Retina (tissue), 1 donor: ENCODE measurements around the gene RLN3.
"Not testable (repeated sequence)": the region's sequence is repeated elsewhere in the genome, so short reads cannot be mapped to it uniquely, and the experiment has no call there.

Experiments used
- DNase-seq: peaks from one replicate; pipeline ENCODE4 v3.0.0-alpha.2; 2016

Gene RLN3

DNA sequence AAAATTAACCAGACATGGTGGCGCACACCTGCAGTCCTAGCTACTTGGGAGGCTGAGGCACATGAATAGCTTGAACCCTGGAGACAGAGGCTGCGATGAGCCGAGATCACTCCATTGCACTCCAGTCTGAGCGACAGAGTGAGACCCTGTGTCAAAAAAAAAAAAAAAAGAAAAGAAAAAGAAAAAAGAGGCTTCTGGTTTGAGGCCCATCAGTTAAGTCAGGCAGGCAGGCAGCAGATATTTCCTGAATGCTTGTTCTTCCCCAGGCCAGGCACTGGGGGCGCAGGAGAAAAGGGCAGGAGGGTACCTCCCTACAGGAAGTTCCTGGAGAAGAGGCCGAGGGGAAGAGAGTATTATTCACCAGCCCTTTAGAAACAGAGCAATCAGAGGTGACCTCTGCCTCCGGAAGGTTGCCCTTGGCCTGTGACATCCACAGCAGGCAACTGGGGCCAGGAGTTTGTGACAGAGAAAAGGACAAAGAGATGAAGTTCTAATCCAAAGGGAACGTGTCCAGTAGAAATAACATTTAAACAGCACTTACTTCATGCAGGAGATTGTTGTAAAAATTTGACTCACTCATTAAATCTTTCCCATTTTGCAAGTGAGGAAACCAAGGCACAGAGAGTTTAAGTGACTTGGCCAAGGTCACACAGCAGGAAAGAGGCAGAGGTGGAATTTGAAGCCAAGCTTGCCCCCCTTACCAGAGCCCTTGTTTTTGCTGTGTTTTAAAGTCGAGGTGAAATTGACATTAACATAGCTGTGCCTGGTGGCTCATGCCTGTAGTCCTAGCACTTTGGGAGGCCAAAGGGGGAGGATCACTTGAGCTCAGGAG is 4.3 kb upstream of the RLN3 start:
- no peak for DNase-seq

DNA sequence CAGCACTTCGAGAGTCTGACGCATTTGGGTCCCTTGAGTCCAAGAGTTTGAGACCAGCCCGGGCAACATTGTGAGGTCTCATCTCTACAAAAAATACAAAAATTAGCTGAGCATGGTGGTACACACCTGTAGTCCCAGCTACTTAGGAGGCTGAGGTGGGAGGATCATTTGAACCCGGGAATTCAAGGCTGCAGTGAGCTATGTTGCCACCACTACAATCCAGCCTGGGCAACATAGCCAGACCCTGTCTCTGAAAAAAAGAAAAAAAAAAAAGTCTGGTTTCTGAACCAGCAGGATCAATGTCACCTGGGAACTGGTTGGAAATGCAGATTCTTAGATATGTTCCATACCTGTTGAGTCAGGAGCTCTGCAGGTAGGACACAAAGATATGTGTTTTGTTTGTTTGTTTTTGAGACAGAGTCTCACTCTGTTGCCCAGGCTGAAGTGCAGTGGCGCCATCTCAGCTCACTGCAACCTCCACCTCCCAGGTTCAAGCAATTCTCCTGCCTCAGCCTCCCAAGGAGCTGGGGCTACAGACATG is 1.2 kb upstream of the RLN3 start:
- not testable (repeated sequence) for DNase-seq

DNA sequence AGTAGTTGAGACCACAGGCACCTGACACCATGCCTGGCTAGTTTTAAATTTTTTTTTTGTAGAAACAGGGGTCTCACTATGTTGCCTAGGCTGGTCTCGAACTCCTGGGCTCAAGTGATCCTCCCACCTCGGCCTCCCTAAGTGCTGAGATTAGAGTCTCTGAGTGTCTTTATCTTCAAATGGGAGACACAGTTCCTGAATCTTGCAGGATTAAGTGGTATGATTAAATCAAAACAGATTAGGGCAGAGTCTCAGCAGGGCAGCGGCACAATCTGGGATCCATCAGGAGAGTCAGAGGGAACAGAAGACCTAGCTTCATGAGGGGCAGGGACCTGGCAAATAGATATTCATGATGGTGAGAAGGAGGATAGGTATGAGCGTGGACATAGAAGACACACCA is 953 bp downstream of the RLN3 start:
- no peak for DNase-seq

DNA sequence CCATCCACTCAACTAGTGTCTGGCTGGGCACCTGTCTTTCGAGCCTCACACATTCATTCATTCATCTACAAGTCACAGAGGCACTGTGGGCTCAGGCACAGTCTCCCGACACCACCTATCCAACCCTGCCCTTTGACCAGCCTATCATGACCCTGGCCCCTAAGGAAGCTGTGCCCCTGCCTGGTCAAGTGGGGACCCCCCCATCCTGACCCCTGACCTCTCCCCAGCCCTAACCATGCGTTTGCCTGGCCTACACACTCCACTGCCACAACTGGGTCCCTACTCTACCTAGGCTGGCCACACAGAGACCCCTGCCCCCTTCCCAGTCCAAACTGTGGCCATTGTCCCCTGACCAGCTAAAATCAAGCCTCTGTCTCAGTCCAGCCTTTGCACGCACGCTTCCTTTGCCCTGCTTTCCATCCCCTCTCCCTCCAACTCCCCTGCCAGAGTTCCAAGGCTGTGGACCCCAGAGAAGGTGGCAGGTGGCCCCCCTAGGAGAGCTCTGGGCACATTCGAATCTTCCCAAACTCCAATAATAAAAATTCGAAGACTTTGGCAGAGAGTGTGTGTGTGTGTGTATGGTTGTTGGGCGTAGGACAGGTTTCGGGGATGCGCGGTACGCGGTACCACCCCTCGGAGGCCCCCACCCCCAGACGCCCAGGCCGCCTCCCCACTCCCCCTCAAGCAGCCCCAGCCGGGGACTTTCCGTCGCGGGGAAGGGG is 3.2 kb downstream of the RLN3 start:
- no peak for DNase-seq

DNA sequence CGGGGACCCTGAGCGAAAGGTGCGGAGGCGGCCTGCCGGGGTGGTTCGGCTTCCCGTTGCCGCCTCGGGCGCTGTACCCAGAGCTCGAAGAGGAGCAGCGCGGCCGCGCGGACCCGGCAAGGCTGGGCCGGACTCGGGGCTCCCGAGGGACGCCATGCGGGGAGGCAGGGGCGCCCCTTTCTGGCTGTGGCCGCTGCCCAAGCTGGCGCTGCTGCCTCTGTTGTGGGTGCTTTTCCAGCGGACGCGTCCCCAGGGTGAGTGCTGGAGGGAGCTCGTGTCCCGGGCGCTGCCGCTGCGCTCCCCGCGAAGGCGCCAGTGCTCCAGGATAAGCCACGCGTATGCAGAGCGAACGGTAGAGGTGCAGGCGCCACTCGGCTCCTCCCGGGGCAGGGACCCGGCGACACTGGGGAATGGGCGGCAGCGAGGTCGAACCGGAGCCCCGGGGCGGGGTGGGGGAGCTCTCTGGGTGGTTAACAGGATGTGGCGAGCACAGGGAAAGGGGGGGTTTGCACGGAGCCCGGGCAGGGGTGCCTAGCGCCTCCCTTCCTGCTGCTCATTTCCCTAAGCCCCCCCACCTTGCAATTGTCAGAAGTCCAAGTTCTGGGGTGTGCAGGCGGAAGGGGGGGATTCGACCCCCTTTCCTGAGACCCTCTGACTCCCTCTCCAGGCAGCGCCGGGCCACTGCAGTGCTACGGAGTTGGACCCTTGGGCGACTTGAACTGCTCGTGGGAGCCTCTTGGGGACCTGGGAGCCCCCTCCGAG is 4.0 kb downstream of the RLN3 start, which contains the start of gene IL27RA:
IL27RA (plus strand) TSS at position 44 of the 762 bp plus-strand sequence; CDS start at position 155, 111 bp downstream.
- DNase-seq: peak; percentile 83

DNA sequence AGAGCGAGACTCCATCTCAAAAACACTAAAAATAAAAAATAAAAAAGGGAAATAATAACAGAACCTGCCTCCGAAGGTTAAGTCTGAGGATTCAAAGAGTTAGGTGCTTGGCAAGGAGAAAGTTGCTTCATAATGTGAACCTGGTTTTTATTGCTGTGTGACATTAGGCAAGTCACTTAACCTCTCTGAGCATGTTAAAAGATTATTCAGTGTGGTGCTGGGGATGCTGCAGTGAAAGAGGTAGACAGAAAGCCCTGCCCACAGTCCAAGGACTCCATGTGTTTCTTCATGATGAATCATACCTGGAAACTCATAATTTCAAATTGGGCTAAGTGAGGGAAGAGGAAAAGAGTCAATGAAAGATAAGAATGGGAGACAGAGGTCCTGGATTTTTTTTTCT is 6.0 kb downstream of the RLN3 start:
- DNase-seq: no peak

DNA sequence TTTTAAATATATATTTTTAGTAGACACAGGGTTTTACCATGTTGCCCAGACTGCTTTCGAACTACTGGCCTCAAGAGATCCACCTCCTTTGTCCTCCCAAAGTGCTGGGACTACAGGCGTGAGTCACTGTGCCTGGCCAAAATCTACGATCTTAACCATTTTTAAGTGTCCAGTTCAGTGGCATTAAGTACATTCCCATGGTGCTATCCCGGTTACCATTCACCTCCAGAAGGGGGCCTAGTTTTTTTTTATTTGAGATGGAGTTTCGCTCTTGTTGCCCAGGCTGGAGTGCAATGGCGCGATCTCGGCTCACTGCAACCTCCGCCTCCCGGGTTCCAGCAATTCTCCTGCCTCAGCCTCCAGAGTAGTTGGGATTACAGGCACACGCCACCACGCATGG is 7.2 kb downstream of the RLN3 start:
- not testable (repeated sequence) for DNase-seq

DNA sequence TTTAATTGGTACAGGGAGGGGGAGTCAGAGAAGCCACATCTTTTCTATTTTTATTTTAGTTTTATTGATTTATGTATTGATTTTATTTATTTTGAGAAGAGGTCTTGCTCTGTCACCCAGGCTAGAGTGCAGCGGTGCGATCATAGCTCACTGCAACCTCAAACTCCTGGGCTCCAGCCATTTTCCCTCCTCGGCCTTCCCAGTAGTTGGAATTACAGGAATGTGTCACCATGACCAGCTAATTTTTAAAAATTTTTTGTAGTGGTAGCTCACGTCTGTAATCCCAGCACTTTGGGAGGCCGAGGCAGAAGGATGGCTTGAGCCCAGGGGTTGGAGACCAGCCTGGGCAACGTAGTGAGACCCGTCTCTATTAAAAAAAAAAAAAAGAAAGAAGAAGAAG is 7.8 kb downstream of the RLN3 start:
- no peak for DNase-seq

DNA sequence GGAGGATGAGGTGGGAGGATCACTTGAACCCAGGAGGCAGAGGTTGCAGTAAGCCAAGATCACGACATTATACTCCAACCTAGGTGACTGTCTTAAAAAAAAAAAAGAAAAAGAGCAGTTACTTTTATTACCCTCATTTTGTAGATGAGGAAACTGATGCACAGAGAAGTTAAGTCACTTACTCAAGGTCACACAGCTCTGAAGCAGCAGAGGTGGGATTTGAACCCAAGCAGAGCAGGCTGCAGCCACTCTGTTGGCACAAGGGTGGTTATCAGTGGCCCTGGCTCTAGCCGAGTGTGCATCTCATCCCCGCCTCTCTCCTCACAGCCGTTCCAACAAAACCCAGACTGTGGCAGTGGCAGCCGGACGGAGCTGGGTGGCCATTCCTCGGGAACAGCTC is 11.2 kb downstream of the RLN3 start:
- DNase-seq: no peak

DNA sequence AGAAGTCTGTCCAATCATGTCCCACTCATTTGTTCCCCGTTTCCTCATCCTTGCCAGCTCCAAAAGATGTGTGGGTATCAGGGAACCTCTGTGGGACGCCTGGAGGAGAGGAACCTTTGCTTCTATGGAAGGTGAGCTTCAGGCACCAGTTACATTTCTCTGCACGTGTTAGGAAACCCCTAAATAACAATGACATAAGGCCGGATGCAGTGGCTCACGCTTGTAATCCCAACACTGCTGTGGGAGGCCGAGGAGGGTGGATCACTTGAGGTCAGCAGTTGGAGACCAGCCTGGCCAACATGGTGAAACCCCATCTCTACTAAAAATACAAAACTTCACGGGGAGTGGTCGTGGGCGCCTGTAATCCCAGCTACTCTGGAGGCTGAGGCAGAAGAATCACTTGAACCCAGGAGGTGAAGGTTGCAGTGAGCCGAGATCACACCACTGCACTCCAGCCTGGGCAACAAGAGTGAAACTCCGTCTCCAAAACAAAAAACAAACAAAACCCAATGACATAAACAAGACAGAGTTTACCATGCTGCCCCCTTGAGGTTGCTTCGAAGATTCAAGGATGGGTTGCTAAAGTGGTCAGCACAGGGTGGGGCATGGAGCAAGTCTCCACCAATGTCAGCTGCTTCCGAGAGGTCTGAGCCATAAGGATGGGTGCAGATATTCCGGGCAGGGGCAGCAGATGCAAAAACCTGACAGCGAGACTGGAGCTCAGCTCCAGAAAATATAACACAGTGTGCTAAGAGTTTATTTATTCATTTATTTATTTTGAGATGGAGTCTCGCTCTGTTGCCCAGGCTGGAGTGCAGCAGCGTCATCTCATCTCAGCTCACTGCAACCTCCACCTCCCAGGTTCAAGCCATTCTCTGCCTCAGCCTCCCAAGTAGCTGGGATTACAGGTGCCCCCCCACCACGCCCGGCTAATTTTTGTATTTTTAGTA is 15.0 kb downstream of the RLN3 start:
- DNase-seq: peak; percentile 58

DNA sequence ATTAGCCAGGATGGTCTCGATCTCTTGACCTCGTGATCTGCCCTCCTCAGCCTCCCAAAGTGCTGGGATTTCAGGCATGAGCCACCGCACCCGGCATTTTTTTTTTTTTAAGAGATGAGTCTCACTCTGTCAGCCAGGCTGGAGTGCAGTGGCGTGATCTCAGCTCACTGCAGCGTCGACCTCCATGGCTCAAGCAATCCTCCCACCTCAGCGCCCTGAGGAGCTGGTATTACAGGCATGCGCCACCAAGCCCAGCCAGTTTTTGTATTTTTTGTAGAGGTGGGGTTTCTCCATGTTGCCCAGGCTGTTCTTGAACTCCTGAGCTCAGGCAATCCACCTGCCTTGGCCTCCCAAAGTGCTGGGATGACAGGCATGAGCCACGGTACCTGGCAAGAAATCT is 19.9 kb downstream of the RLN3 start:
- DNase-seq: not testable (repeated sequence)

DNA sequence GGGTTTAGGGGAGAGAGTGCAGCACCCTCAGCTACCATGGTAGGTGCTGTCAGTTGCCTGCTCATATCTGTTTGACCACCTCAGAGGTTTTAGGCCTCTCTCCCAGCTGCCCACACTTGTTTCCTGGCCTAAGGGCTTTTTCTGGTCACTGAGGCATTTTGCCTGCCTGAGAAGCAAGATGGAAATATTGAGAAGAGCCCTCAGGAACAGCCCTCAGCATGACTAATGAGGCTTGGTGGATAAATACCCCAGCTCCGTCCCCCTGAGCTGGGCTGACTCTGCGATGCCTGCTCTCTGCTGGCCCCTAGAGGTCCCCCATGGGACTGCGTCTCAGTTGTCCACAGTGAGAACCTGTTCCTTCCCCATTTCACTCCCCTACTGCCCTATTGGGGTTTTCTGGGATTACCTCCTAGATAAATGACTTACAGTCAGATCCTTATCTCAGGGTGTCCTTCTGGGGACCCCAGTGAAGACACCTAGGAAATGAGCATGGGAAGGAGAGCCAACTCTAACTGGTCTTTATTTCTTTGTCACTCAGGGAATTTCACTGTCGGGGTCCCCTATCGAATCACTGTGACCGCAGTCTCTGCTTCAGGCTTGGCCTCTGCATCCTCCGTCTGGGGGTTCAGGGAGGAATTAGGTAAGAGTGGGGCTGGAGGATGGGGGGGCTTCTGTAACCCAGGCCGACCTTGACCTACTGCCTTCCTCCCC is 20.6 kb downstream of the RLN3 start:
- no peak for DNase-seq

DNA sequence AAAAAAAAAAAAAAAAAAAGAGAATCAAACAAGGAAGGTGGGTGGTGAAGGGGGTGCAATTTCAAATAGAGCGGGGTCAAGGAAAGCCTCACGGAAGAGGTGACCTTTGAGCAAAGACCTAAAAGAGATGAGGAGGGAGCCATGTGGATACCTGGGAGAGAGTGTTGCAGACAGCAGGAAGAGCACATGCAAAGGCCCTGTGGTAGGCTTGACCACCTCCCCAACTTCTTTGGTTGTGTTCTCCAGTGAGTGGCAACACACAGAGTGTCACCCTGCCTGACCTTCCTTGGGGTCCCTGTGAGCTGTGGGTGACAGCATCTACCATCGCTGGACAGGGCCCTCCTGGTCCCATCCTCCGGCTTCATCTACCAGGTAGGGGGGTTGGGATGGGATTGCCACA is 22.6 kb downstream of the RLN3 start:
- no peak for DNase-seq

DNA sequence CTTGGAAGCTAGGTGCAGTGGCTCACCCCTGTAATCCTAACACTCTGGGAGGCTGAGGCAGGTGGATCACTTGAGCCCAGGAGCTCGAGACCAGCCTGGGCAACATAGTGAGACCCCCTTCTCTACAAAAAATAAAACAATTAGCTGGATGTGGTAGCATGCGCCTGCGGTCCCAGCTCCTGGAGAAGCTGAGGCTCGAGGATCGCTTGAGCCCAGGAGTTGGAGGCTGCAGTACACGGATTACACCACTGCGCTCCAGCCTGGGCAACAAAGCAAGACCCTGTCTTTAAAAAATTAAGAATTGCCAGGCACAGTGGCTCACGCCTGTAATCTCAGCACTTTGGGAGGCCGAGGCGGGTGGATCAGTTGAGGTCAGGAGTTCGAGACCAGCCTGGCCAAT is 23.0 kb downstream of the RLN3 start:
- DNase-seq: not testable (repeated sequence)

DNA sequence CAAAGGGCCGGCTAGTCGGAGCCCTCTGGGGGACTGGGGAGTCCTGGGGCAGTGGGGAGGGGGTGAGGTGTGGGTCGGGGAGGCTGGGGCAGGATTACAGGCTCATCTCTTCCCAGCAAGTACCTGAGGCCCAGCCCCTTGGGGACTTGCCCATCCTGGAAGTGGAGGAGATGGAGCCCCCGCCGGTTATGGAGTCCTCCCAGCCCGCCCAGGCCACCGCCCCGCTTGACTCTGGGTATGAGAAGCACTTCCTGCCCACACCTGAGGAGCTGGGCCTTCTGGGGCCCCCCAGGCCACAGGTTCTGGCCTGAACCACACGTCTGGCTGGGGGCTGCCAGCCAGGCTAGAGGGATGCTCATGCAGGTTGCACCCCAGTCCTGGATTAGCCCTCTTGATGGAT is 24.0 kb downstream of the RLN3 start:
- no peak for DNase-seq

DNA sequence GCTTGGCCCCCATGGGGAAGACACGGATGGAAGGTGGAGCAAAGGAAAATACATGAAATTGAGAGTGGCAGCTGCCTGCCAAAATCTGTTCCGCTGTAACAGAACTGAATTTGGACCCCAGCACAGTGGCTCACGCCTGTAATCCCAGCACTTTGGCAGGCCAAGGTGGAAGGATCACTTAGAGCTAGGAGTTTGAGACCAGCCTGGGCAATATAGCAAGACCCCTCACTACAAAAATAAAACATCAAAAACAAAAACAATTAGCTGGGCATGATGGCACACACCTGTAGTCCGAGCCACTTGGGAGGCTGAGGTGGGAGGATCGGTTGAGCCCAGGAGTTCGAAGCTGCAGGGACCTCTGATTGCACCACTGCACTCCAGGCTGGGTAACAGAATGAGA is 24.5 kb downstream of the RLN3 start:
- DNase-seq: no peak

DNA sequence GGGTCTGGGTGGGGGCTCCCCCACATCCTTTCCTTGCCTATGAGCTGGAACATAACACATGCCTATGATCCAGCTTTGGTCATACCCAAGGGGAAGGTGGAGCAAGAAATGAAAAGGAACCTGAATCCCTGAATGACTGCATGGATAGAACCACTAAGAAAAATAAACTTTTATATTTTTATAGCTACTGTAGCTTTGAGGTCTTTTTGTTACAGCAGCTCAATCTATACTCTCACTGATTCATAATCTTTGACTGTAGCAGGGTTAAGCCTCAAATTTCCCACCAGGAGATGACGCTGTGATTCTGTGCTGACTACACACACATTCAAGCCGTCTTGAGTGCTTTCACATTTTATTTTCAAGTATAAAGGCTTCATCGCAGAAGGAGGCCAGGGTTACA is 25.1 kb downstream of the RLN3 start:
- no peak for DNase-seq

DNA sequence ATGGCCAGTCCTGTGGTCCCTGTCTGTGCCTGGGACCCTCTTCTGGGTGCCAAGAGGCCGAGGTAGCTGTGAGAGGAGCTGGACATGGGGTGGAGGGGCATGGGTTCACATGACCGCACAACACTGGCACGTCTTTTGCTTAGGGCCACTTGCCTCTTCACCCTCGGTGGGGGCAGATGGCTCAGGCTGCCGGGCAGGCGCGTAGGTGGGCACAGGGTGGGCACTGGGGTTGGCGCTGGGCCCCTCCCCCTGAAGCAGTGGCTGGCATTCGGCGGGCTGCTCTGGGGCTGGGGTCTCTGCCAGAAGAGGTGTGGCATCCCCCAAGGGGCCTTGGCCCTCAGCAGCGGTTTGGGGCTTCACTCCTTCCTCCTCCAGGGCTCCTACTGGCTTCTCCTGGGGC is 25.6 kb downstream of the RLN3 start:
- no peak for DNase-seq

DNA sequence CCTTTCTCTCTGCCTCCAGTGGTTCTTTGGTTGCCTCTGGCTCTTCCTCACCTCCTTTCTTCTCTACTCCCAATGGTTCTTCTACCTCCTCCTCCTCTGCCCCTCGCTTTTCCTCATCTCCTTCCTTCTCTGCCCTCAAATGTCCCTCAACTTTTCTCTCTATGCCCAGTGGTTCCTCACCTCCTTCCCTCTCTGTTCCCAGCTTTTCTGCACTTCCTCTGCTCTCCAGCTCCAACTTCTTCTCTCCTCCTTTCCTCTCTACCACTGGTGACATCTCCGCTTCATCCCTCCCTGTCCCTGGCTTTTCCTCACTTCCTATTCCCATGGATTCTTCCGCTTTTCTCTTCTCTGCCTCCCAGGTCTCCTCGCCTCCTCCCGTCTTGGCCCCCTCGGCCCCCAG is 26.2 kb downstream of the RLN3 start:
- DNase-seq: no peak

DNA sequence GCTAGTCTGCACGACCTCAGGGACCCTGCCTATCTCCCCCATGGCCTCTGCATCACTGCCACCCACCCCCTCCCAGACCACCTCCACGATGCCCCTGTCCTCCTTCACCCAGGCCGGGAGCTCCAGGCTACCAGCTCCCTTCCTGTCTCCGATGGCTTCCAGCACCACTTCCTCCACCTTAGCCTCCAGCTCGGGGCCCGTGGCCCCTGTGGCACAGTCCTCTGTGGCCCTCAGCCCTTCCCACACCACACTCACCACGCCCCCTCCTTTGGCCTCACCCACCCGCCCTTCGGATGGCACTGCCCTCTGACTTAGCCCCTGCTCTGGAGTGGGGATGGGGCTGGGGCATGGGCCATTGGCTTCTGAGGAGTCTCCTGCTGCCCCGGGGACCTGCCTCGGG is 26.8 kb downstream of the RLN3 start:
- DNase-seq: no peak

DNA sequence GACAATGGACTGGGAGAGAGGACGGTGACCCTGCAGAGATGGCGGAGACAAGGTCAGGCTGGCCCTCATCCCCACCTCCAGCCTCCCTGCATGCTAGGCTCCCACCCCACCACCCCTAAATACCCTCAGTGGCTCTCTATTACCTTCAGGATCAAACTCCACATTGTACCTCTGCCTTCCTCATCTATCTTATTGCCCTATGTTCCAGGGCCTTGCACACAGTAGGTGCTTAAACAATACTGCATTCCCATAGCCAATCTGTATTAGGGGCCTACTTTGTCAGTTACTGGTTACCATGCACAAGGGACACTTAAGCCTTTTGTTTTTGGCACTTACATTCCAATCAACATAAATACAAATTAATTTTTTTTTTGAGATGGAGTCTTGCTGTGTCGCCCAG is 27.4 kb downstream of the RLN3 start:
- DNase-seq: no peak
